HG03442 (cell line): ENCODE measurements around the gene BAZ2B.
"Not testable (repeated sequence)": the region's sequence is repeated elsewhere in the genome, so short reads cannot be mapped to it uniquely, and the experiment has no call there.

Source experiments
- ATAC-seq: cut with Tn5 transposase; IDR thresholded peaks from one replicate; pipeline ENCODE4 v1.9.1; 2021; ENCODE audit warnings: mild to moderate bottlenecking, moderate library complexity; ENCODE audit not compliant: unreplicated experiment

BAZ2B gene

DNA sequence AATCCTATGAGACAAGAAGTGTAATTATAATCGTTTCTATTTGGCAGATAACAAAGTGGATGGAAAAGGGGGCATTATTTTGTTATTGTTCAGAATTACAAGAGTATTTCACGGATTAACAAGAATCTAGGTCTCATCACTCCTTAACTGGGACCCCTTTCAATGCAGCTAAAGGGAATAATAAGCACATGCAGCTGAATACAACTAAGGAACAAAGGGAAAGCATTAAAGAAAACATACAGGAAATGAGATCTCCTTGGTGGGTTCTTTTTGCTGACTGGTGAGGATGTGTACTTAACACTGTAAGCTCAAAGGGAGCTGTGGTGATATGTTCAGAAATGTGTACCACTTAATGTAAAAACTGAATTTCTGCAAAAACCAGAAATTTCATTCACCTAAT is 189.3 kb downstream of the BAZ2B start:
- no peak for ATAC-seq

DNA sequence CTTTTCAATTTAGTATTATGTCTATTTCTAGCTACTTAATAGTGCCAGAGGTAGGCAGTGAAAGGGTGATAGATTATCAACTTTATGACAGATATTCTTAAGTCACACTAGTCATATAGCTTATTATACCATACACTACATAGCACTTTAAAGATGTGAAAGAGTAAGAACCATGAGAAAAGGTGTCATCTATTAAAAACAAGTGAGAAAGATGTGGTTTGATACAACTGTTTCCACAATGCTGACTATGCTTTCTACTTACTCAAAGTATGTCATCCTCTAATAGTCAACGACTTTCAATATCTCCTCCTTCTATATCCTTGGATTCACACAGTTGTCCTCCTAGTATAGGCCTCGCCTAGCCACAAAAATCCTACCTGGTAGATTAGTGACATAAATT is 196.9 kb downstream of the BAZ2B start:
- no peak for ATAC-seq

DNA sequence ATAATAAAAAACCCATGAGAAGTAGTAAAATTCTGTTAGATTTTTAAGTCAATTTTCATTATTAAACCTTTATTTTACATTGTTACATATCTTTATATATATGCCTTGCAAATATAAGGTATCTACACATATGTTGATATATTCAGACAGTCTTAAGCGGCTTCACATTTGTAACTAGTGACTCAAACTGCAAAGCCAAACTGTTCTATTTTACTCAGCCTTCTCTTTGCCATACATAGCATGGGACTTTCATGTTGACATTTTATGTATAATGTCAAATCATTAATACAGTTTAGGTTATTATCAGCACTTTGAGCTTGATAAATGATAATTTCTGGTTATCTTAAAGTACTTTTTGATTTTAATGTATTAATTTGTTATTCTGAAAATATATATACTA is 204.9 kb downstream of the BAZ2B start:
- ATAC-seq: no peak

DNA sequence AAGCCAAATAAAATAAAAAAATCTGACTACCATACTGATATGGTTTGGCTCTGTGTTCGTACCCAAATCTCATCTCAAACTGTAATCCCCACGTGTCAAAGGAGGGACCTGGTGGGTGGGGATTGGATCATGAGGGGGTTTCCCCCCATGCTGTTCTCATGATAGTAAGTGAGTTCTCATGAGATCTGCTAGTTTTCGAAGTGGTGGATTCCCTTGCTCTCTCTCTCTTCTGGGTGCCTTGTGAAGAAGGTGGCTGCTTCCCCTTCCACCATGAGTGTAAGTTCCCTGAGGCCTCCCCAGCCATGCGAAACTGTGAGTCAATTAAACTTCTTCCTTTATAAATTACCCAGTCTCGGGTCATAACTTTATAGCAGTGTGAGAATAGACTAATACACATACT is 206.1 kb downstream of the BAZ2B start:
- ATAC-seq: no peak

DNA sequence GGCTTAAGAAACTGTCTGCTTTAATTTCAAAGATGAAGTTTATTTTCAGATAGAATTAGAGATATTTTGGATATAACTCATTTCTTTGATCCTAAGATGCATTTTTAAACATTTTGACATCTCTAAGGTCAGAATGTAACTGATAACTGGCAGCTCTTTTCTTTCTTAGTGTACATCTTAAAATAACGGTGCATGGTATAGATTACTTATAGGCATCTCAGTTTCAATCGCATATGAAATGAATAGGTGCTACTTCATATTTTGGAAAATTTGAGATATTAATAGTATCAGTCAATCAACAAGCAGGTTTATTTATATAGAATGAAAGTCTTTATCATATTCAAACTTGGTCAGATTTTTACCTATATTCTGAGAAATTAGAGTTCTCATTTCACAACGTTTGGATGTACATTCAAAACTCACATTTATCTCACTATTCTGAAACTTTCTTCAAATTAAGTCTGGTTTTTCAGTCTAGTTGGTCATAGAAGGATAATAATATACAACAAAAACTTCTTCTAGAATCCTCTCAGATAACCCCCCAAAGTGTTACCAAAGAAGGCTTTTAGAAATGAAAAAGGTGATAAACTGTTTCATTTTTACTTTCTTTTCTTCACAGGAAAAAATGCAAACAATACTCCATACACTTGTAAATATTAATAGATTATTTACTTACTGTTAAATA is 207.1 kb downstream of the BAZ2B start:
- no peak for ATAC-seq

GRCh38 chr2:159402790-159403189 is 213.6 kb downstream of the BAZ2B start:
- ATAC-seq: no peak

- not testable (repeated sequence) for ATAC-seq
Observed at GRCh38 chr2:159402160-159402559, 214.2 kb downstream of the BAZ2B start.

- ATAC-seq: no peak
Observed at GRCh38 chr2:159399716-159400415, 216.5 kb downstream of the BAZ2B start.

- ATAC-seq: no peak
Observed at GRCh38 chr2:159396799-159397198, 219.5 kb downstream of the BAZ2B start.

GRCh38 chr2:159382447-159383028 is 233.8 kb downstream of the BAZ2B start:
- no peak for ATAC-seq

GRCh38 chr2:159381574-159381973 is 234.8 kb downstream of the BAZ2B start:
- ATAC-seq: no peak

DNA sequence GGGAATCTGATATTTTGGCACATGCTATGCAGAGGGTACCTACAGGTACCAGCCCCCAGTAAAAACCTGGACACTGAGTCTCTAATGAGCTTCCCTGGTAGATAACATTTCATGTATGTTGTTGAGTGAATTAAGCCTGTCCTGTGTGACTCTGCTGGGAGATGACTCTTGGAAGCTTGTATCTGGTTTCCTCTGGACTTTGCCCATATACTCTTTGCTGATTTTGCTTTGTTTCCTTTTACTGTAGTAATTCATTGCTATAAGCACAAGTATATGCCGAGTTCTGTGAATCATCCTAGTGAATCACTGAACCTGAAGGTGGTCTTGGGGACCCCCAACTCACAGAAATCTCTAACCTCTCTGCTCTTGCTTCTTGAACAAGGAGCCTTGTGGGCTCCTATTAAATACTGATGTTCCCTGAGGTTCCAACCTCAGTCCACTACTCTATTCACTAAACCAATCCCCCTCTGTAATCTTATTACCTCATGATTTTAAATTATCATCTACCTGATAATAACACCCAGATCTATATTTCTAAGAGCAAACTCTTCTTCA is 235.6 kb downstream of the BAZ2B start:
- no peak for ATAC-seq

DNA sequence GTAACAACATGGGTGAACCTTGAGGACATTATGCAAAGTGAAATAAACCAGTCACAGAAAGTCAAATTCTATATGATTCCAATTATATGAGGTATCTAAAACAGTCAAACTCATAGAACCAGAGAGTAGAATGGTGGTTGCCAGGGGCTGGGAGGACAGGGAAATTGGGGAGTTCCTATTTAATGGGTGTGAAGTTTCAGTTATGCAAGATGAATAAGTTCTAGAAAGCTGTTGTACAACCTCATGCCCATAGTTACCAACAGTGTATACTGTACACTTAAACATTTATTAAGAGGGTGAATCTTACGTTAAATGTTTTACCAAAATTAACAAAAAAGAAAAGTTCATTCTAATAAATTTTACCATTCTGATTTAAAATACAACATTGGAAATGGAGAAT is 237.2 kb downstream of the BAZ2B start:
- ATAC-seq: no peak

DNA sequence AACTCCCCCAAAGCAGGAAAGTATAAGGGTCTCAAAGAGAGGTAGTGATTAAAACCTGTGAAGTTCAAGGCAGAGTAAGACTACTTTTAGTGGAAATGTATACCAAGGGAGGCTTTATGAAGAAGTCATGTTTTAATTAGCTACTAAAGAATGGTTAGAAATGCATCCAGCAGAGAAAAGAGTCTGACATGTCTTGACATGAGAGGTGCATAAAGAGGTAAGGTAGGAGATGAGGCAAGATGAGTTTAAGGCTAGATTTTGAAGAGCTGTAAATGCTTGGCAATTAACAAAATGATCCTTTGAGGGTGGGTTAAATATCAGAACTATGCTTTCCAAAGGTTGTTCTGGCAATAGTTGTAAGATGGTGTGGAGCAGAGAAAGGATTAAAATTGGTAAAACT is 241.1 kb downstream of the BAZ2B start:
- no peak for ATAC-seq

DNA sequence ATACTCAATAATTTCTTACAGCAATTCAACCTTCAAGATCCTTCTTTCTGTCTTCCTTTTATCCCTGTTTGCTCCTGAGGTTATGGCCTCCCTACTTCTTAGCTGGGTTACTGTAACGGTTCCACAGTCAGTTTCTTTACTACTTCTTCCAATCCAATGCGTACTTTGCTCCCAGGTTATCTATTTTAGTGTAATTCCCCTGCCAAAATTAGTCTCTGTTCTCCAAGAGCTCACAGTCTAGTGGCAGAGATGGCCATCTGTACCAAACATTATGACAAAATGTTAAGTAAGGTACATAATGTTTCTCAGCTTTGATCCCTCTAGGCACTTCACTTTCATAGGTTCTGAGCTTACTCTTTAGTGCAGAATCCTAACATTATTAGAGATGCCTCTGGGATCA is 244.8 kb downstream of the BAZ2B start:
- no peak for ATAC-seq

- no peak for ATAC-seq
Observed at GRCh38 chr2:159366538-159366937, 249.8 kb downstream of the BAZ2B start.

GRCh38 chr2:159362816-159363251 is 253.5 kb downstream of the BAZ2B start:
- no peak for ATAC-seq

GRCh38 chr2:159362094-159362493 is 254.3 kb downstream of the BAZ2B start:
- ATAC-seq: no peak

GRCh38 chr2:159361603-159362002 is 254.7 kb downstream of the BAZ2B start:
- not testable (repeated sequence) for ATAC-seq

DNA sequence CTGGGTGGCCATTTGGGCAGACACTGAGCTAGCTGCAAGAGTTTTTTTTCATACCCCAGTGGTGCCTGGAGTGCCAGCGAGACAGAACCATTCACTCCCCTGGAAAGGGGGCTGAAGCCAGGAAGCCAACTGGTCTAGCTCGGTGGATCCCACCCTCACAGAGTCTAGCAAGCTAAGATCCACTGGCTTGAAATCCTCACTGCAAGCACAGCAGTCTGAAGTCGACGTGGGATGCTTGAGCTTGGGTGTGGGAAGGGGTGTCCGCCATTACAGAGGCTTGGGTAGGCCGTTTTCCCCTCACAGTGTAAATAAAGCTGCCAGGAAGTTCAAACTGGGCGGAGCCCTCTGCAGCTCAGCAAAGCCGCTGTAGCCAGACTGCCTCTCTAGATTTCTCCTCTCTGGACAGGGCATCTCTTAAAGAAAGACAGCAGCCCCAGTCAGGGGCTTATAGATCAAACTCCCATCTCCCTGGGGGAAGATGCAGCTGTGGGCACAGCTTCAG is 260.2 kb downstream of the BAZ2B start:
- ATAC-seq: no peak

DNA sequence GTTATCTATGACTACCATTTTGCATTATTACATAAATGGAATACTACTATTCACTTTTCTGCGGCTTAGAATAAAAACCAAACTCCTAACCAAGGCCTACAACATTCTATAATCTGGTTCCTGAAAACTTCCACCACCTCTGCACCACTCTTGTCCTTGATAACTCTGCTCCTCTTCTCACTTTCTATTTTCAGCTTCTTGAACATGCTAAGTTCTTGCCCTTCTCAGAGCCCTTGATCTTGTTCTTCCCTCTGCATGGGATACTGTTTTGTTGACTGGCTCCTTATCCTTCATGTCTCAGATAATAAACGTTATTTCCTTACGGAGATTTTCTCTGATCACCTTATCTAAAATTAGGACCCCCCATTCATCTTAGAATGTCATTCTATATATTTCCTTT is 264.4 kb downstream of the BAZ2B start:
- ATAC-seq: no peak
